ENCODE measurements around the gene C1orf159. TPM values are rescaled to one million over a fixed set of nuclear protein-coding genes. Genes with fewer than 3 reads are reported as not detected.
A peak's percentile ranks its signal among the peaks of the same experiment; 100 is the strongest.

C1orf159 gene
- total RNA-seq, 1 donor from 2014 or later = 9.2 TPM

DNA sequence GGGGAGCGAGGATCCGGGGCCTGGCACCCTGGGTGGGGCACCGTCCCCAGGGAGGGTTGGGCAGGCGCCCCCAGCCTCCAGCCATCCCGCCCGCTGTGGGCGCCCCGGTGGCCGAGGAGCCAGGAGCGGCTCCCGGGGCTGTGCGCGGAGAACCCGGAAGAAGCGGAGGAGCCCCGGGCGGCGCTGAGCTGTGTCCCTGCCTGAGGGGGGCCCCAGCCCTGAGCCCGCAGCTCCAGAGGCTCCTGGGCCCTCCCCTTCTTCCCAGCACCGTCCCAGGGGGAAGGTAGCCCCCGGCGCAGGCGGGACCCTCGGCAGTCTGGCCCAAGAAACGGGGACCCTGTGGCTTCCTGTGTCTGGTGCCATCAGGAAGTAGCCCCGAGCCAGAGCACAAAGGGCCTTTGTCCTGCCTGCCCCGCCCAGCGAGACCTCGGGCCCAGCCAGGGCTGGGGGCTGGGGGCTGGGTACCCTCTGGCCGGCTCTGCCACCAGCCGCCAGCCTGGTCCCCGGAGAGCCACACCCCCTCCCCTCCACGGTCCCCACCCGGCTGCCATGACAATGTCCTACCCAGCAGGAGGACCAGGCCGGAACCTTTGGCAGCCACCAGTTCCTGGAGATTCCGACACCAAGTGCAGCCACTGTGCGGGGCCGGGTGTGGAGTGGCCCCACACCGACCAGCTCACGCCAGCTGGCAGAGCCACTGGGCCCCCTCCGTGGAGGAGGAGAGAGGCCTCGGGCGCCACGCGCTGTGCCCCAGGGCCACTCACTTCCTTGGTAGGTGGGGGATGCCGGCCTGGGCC lies 42.2 kb upstream of the C1orf159 start:
- TF ChIP-seq CTCF (IDR thresholded peaks at IDR 0.05) = no peak
- no peak for DNase-seq (ENCODE audit: low spot score)
- H3K4me1 Mint-ChIP-seq (ENCODE audit: low read depth) = no peaks in the 10 kb centered on the region
- no peak overlapping the region for H3K4me3 Mint-ChIP-seq (ENCODE audit: unreplicated experiment)
- H3K9me3 Mint-ChIP-seq (ENCODE audit: low read depth) = peaks cover 9% of the 10 kb centered on the region
- no peaks in the 10 kb centered on the region for H3K27me3 Mint-ChIP-seq (ENCODE audit: low read depth)
- H3K36me3 Mint-ChIP-seq (ENCODE audit: low read depth) = no peaks in the 10 kb centered on the region
- no peak overlapping the region for H3K27ac Mint-ChIP-seq (ENCODE audit: unreplicated experiment)

DNA sequence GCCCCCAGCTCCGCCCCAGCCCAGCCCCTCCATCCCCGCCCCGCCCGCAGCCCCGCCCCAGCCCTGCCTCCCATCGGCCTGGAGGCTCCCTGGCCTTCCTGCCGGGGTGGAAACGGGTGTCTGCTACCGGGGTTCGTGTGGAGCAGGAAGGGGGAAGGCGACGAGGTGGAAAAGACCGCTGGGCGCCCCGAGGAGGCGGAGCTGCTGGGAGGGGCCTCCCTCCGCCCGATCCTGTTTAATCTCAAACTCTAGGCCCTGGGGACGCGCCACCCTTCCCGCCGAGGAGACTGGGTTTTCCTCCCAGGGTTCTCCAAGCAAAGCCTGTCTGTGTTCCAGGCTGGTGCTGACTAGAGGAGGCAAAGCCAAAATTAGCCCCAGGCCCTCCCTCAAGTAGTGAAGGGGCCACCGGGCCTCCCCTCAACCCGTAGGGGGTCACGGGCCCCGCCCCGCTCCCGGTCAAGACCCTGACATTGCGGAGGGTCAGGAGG lies 41.6 kb upstream of the C1orf159 start:
- no peak overlapping the region for H3K27ac Mint-ChIP-seq (ENCODE audit: unreplicated experiment)
- peaks cover 16% of the 10 kb centered on the region for H3K9me3 Mint-ChIP-seq (ENCODE audit: low read depth)
- H3K36me3 Mint-ChIP-seq (ENCODE audit: low read depth) = no peaks in the 10 kb centered on the region
- peak overlapping the region; percentile 64 for H3K4me3 Mint-ChIP-seq (ENCODE audit: unreplicated experiment)
- H3K27me3 Mint-ChIP-seq (ENCODE audit: low read depth) = no peaks in the 10 kb centered on the region
- H3K4me1 Mint-ChIP-seq (ENCODE audit: low read depth) = no peaks in the 10 kb centered on the region
- no peak for DNase-seq (ENCODE audit: low spot score)
- TF ChIP-seq CTCF (IDR thresholded peaks at IDR 0.05) = no peak

GRCh38 chr1:1157033-1157365 lies 41.1 kb upstream of the C1orf159 start:
- TF ChIP-seq CTCF (IDR thresholded peaks at IDR 0.05) = no peak
- Mint-ChIP-seq H3K36me3 (ENCODE audit: low read depth) (no peaks in the 10 kb centered on the region), H3K27ac (ENCODE audit: unreplicated experiment) (no peak overlapping the region), H3K4me3 (ENCODE audit: unreplicated experiment) (no peak overlapping the region), H3K9me3 (ENCODE audit: low read depth) (peaks cover 19% of the 10 kb centered on the region), H3K27me3 (ENCODE audit: low read depth) (no peaks in the 10 kb centered on the region), H3K4me1 (ENCODE audit: low read depth) (no peaks in the 10 kb centered on the region)
- DNase-seq (ENCODE audit: low spot score) = no peak

DNA sequence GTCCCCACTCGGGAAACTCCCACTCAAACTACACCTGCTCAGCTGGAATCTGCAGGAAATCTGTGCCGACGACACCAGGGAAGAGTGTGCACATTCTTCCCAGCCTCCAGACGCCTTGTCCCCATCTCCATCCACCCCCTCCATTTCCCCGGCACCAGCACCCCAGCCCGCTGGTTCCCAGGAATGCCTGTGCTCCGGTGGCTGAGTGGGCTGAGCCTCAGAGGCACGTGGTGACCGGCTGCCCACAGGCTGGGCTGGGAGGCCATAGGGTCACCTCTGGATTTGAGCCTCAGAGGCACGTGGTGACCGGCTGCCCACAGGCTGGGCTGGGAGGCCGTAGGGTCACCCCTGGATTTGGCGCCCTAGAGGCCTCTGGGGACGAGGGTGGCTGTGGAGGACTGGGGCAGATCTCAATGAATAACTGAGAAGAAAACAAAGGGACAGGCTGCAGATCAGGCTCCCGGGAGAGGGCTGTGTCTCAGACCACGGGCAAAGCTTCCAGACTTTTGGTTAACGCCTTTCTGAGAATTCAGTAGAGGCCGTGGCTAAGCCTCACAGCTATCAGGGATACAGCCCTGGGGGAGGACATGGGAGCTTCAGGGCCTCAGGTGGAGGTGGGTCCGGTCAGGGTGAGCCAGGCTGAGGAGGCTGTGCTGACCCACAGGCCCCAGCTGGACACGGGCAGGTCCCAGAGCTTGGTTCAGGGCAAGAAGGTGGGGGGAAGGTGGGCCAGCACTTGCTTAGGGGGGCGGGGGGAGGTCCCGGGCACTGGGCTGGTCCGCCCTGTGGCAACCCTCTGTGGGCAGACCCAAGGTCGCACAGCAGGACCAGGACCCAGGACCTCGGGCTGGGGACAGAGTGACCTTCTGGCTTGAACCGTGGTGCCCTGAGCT lies 40.5 kb upstream of the C1orf159 start:
- H3K4me1 Mint-ChIP-seq (ENCODE audit: low read depth) = no peaks in the 10 kb centered on the region
- no peak overlapping the region for H3K4me3 Mint-ChIP-seq (ENCODE audit: unreplicated experiment)
- no peak for TF ChIP-seq CTCF (IDR thresholded peaks at IDR 0.05)
- DNase-seq (ENCODE audit: low spot score) = no peak
- H3K27me3 Mint-ChIP-seq (ENCODE audit: low read depth) = no peaks in the 10 kb centered on the region
- peak overlapping the region; percentile 27 for H3K27ac Mint-ChIP-seq (ENCODE audit: unreplicated experiment)
- H3K9me3 Mint-ChIP-seq (ENCODE audit: low read depth) = peaks cover 19% of the 10 kb centered on the region
- no peaks in the 10 kb centered on the region for H3K36me3 Mint-ChIP-seq (ENCODE audit: low read depth)

GRCh38 chr1:1155258-1155657 lies 39.4 kb upstream of the C1orf159 start:
- no peak overlapping the region for H3K27ac Mint-ChIP-seq (ENCODE audit: unreplicated experiment)
- H3K4me3 Mint-ChIP-seq (ENCODE audit: unreplicated experiment) = no peak overlapping the region
- DNase-seq (ENCODE audit: low spot score) = no peak
- no peaks in the 10 kb centered on the region for H3K4me1 Mint-ChIP-seq (ENCODE audit: low read depth)
- H3K27me3 Mint-ChIP-seq (ENCODE audit: low read depth) = no peaks in the 10 kb centered on the region
- no peaks in the 10 kb centered on the region for H3K36me3 Mint-ChIP-seq (ENCODE audit: low read depth)
- no peak for TF ChIP-seq CTCF (IDR thresholded peaks at IDR 0.05)
- peaks cover 19% of the 10 kb centered on the region for H3K9me3 Mint-ChIP-seq (ENCODE audit: low read depth)
